NCI-H128 (cell line): ENCODE results near the gene PHKB.

Experiments
- DNase-seq: peaks from one replicate; lab custom pipeline; 2025; ENCODE audit not compliant: unreplicated experiment; lab: John Stamatoyannopoulos, UW

Gene PHKB

GRCh38 chr16:47622451-47623176 lies 161.5 kb downstream of the PHKB start:
- no peak for DNase-seq

GRCh38 chr16:47624563-47624962 lies 163.4 kb downstream of the PHKB start:
- DNase-seq, result no peak

- DNase-seq, result no peak
Measured at GRCh38 chr16:47625115-47625567, 164.0 kb downstream of the PHKB start.

- no peak for DNase-seq
Measured at GRCh38 chr16:47626246-47626645, 165.1 kb downstream of the PHKB start.

- no peak for DNase-seq
Measured at GRCh38 chr16:47627085-47627639, 166.0 kb downstream of the PHKB start.

GRCh38 chr16:47627721-47628120 lies 166.6 kb downstream of the PHKB start:
- no peak for DNase-seq

- DNase-seq, result no peak
Measured at GRCh38 chr16:47631131-47631530, 170.0 kb downstream of the PHKB start.

GRCh38 chr16:47634126-47634525 lies 173.0 kb downstream of the PHKB start:
- no peak for DNase-seq

GRCh38 chr16:47634727-47635126 lies 173.6 kb downstream of the PHKB start:
- no peak for DNase-seq

GRCh38 chr16:47636501-47637099 lies 175.5 kb downstream of the PHKB start:
- no peak for DNase-seq

- no peak for DNase-seq
Measured at GRCh38 chr16:47638175-47638574, 177.0 kb downstream of the PHKB start.

- DNase-seq, result no peak
Measured at GRCh38 chr16:47640661-47641060, 179.5 kb downstream of the PHKB start.

GRCh38 chr16:47643323-47644000 lies 182.3 kb downstream of the PHKB start:
- DNase-seq, result no peak

- DNase-seq, result no peak
Measured at GRCh38 chr16:47644166-47644565, 183.0 kb downstream of the PHKB start.

- no peak for DNase-seq
Measured at GRCh38 chr16:47644661-47645060, 183.5 kb downstream of the PHKB start.

- no peak for DNase-seq
Measured at GRCh38 chr16:47646914-47647313, 185.8 kb downstream of the PHKB start.

GRCh38 chr16:47657032-47657431 lies 195.9 kb downstream of the PHKB start:
- no peak for DNase-seq

GRCh38 chr16:47657977-47658376 lies 196.8 kb downstream of the PHKB start:
- no peak for DNase-seq

GRCh38 chr16:47660540-47660939 lies 199.4 kb downstream of the PHKB start:
- DNase-seq, result no peak

GRCh38 chr16:47664653-47665325 lies 203.7 kb downstream of the PHKB start:
- no peak for DNase-seq

GRCh38 chr16:47666434-47666833 lies 205.3 kb downstream of the PHKB start:
- DNase-seq, result no peak
